K562 (cell line): ENCODE data around the gene TMEM184A. TPM values are rescaled to one million over a fixed set of nuclear protein-coding genes. Genes with fewer than 3 reads are reported as not detected.
A peak's percentile ranks its signal among the peaks of the same experiment; 100 is the strongest.

Source experiments
- CBX5 ChIP-seq: IDR thresholded peaks from 2 replicates; pipeline ENCODE4 v1.6.1; 2014; ENCODE audit warnings: low read depth, borderline replicate concordance
- CHAMP1 ChIP-seq: fragments of 450-650 bp; IDR thresholded peaks from 2 replicates; pipeline ENCODE4 v1.6.1; 2016; ENCODE audit warnings: mild to moderate bottlenecking
- CLOCK ChIP-seq: fragments of 250-450 bp; sonication (Bioruptor Pico); IDR thresholded peaks from 2 replicates; pipeline ENCODE4 v1.4.0; 2020; ENCODE audit warnings: mild to moderate bottlenecking, moderate library complexity, borderline replicate concordance
- CREB1 ChIP-seq, 2 experiments: sonication (generic) in 1 of 2; formaldehyde crosslinking in 1 of 2; IDR thresholded peaks; 2 replicates each; pipeline versions ENCODE4 v1.6.1 to v1.8.0; 2012 to 2022; ENCODE audit warnings: inconsistent platforms in 1 of 2, mild to moderate bottlenecking in 1 of 2, missing genetic modification reagents in 1 of 2, moderate library complexity in 1 of 2
- FOXK1 ChIP-seq: sonication (generic); formaldehyde crosslinking; IDR thresholded peaks from 2 replicates; pipeline ENCODE4 v1.8.0; 2022; ENCODE audit warnings: missing genetic modification reagents, mild to moderate bottlenecking, borderline replicate concordance
- HMG20A ChIP-seq: fragments of 450-650 bp; formaldehyde crosslinking; conservative IDR thresholded peaks from 2 replicates; pipeline ENCODE4 v1.4.0; 2020; ENCODE audit warnings: mild to moderate bottlenecking, mixed read lengths
- HNRNPLL ChIP-seq: fragments of 200-400 bp; formaldehyde crosslinking; IDR thresholded peaks from 2 replicates; pipeline ENCODE4 v1.6.1; 2017; ENCODE audit warnings: low read length, low read depth, mild to moderate bottlenecking; ENCODE audit not compliant: poor library complexity, severe bottlenecking
- NFRKB ChIP-seq: fragments of 450-650 bp; IDR thresholded peaks from 2 replicates; pipeline ENCODE4 v1.6.1; 2016; ENCODE audit warnings: low read depth
- SOX6 ChIP-seq: fragments of 450-650 bp; IDR thresholded peaks from 2 replicates; pipeline ENCODE4 v1.6.1; 2014; ENCODE audit warnings: mild to moderate bottlenecking
- ZC3H11A ChIP-seq: IDR thresholded peaks from 2 replicates; pipeline ENCODE4 v1.6.1; 2012; ENCODE audit warnings: low read depth, low read length, improper control_type of control experiment
- ZNF232 ChIP-seq: sonication (generic); formaldehyde crosslinking; IDR thresholded peaks from 2 replicates; pipeline ENCODE4 v1.8.0; 2022; ENCODE audit warnings: mild to moderate bottlenecking, missing genetic modification reagents
- ZNF512 ChIP-seq: IDR thresholded peaks from 2 replicates; pipeline ENCODE4 v1.6.1; 2016; ENCODE audit warnings: missing genetic modification characterization, missing compliant biosample characterization
- polyA plus RNA-seq, 8 experiments: library from polyadenylated mRNA; depleted of rRNA in 4 of 8; stranded (reverse) in 5 of 8; unstranded in 3 of 8; fragments of >200 nt; fragmentation: Nextera tagmentation in 2 of 8; fragmentation: Illumina TruSeq in 1 of 8; extraction: Ambion mirVana in 2 of 8; extraction: Trizol in 1 of 8; gene quantifications; 2 replicates each; pipeline versions ENCODE4 v1.2.1 to v1.2.3, GENCODE V29; 2011 to 2014; ENCODE audit warnings: inconsistent platforms in 1 of 8, missing spikeins in 1 of 8
- total RNA-seq, 7 experiments: library from RNA; depleted of rRNA in 6 of 7; stranded (reverse); fragments of >200 nt in 6 of 7; fragmentation: Illumina TruSeq in 2 of 7; extraction: Trizol in 2 of 7; gene quantifications; 2 replicates each; pipeline versions ENCODE4 v1.2.1 to v1.2.3, GENCODE V29; 2011 to 2021; ENCODE audit warnings: low replicate concordance in 1 of 7
- TF ChIP-seq, protein P1 (sequence below): IDR thresholded peaks from 2 replicates; pipeline ENCODE4 v1.6.1; 2011; ENCODE audit warnings: borderline replicate concordance, low read depth, mild to moderate bottlenecking, moderate library complexity, low read length; ENCODE audit not compliant: insufficient read depth, poor library complexity, severe bottlenecking
- TF ChIP-seq, protein P2 (sequence below): fragments of 250-450 bp; sonication (Bioruptor Pico); IDR thresholded peaks from 2 replicates; pipeline ENCODE4 v1.8.0; 2022; ENCODE audit warnings: inconsistent platforms, mild to moderate bottlenecking, moderate library complexity, borderline replicate concordance

Gene TMEM184A
- total and polyA plus RNA-seq, 9 of the 15 experiments (the other 6 are each of a cell fraction or from before 2014, with no cell fraction given), result 0.10 to 0.18 (median 0.11) TPM; not detected in 6

GRCh38 chr7:1569833-1570632, 14.0 kb upstream of the TMEM184A start, which contains the start of gene PSMG3 (continued):
- TF ChIP-seq CHAMP1 (peak; percentile 57; the same call in 1 of the 2 replicates), CREB1 (IDR thresholded peaks at IDR 0.05) (no peak), CREB1 (CRISPR knock-in tag; IDR thresholded peaks at IDR 0.05) (peak; percentile 67), HNRNPLL (peak; percentile 56), NFRKB (0 out of 2 replicates have a peak, but pooled peaks have one; percentile 19), ZNF512 (no peak), SOX6 (peak; percentile 22; the same call in 1 of the 2 replicates), CBX5 (no peak), ZC3H11A (peak; percentile 84; the same call in 1 of the 2 replicates), ZNF232 (CRISPR knock-in tag) (no peak; the same call in 1 of the 2 replicates), HMG20A (no peak), FOXK1 (CRISPR knock-in tag) (no peak), CLOCK (CRISPR knock-in tag) (no peak)
- TF ChIP-seq, protein P1, sequence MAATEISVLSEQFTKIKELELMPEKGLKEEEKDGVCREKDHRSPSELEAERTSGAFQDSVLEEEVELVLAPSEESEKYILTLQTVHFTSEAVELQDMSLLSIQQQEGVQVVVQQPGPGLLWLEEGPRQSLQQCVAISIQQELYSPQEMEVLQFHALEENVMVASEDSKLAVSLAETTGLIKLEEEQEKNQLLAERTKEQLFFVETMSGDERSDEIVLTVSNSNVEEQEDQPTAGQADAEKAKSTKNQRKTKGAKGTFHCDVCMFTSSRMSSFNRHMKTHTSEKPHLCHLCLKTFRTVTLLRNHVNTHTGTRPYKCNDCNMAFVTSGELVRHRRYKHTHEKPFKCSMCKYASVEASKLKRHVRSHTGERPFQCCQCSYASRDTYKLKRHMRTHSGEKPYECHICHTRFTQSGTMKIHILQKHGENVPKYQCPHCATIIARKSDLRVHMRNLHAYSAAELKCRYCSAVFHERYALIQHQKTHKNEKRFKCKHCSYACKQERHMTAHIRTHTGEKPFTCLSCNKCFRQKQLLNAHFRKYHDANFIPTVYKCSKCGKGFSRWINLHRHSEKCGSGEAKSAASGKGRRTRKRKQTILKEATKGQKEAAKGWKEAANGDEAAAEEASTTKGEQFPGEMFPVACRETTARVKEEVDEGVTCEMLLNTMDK, result peak; percentile 54
- TF ChIP-seq, protein P2, sequence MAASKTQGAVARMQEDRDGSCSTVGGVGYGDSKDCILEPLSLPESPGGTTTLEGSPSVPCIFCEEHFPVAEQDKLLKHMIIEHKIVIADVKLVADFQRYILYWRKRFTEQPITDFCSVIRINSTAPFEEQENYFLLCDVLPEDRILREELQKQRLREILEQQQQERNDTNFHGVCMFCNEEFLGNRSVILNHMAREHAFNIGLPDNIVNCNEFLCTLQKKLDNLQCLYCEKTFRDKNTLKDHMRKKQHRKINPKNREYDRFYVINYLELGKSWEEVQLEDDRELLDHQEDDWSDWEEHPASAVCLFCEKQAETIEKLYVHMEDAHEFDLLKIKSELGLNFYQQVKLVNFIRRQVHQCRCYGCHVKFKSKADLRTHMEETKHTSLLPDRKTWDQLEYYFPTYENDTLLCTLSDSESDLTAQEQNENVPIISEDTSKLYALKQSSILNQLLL (CRISPR knock-in tag), result no peak
